ENCODE data around the gene LRRC47. TPM values are rescaled to one million over a fixed set of nuclear protein-coding genes. Genes with fewer than 3 reads are reported as not detected.

LRRC47 gene
- total RNA-seq (2022; extraction: Qiagen RNA extraction), result 29.9 to 34.0 TPM (median 33.3 TPM) in 5 replicates

GRCh38 chr1:3796215-3797061, at the start of gene LRRC47:
Gene LRRC47 (minus strand): TSS chr1:3796498. CDS start chr1:3796476, 22 bp downstream.

GRCh38 chr1:3772715-3773571, 23.4 kb downstream of the LRRC47 start, which contains the start of gene SMIM1:
Gene SMIM1 (plus strand): TSS chr1:3772749. CDS start chr1:3775374, 2,625 bp downstream.

GRCh38 chr1:3752400-3752945, 43.8 kb downstream of the LRRC47 start, which contains the start of gene CCDC27:
Gene CCDC27 (plus strand): TSS chr1:3752450. CDS start chr1:3752482, 32 bp downstream.

Other genes with a start within 250 kb of the LRRC47 start
- 6.7 to 11.2 TPM (median 8.8 TPM) in 5 replicates for gene MEGF6, start 185.0 kb downstream of the LRRC47 start, total RNA-seq (2022; extraction: Qiagen RNA extraction)
- 27.6 to 30.3 TPM (median 29.1 TPM) in 5 replicates for gene TPRG1L, start 171.5 kb downstream of the LRRC47 start, total RNA-seq (2022; extraction: Qiagen RNA extraction)
- gene WRAP73, start 146.4 kb downstream of the LRRC47 start, total RNA-seq (2022; extraction: Qiagen RNA extraction), result 16.2 to 19.9 TPM (median 17.4 TPM) in 5 replicates
- 0.61 to 0.81 TPM (median 0.64 TPM) in 5 replicates for gene TP73, start 144.0 kb downstream of the LRRC47 start, total RNA-seq (2022; extraction: Qiagen RNA extraction)
- not detected in 5 replicates for gene CCDC27, start 44.0 kb downstream of the LRRC47 start, total RNA-seq (2022; extraction: Qiagen RNA extraction)
- 0.41 to 1.5 TPM (median 0.71 TPM) in 5 replicates for gene SMIM1, start 23.7 kb downstream of the LRRC47 start, total RNA-seq (2022; extraction: Qiagen RNA extraction)
- 16.7 to 17.9 TPM (median 17.8 TPM) in 5 replicates for gene CEP104, start 60.7 kb upstream of the LRRC47 start, total RNA-seq (2022; extraction: Qiagen RNA extraction)
- gene DFFB, start 61.0 kb upstream of the LRRC47 start, total RNA-seq (2022; extraction: Qiagen RNA extraction), result 3.1 to 4.1 TPM (median 3.5 TPM) in 5 replicates
- gene C1orf174, start 103.8 kb upstream of the LRRC47 start, total RNA-seq (2022; extraction: Qiagen RNA extraction), result 22.4 to 26.0 TPM (median 23.5 TPM) in 5 replicates